GM18526 (cell line): ENCODE measurements around the gene KDM3A.

Experiments
- POLR2A ChIP-seq: IDR thresholded peaks from 3 replicates; pipeline ENCODE4 v1.6.1; 2011; ENCODE audit not compliant: insufficient read length; ENCODE audit errors: extremely low read depth

Gene KDM3A

DNA sequence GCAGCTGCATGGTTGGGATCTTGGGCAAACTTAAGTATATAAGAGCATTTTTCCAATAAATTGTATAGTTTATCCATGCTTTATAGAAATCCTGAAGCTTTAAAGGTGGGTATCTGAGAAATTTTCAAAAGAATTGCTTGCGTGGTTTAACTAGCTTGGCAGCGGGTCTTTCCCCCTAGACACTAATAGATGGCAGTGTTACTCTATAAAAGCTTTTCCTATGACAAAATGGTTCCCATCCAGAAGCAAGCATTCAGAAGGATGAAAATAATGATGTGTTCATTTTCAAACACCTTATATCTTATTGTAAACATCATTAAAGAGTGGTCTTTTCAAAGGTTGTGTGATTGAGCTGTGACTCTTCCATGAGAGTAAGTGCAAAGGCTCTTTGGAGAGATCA, 45.9 kb downstream of the KDM3A start:
- no peak for TF ChIP-seq POLR2A

DNA sequence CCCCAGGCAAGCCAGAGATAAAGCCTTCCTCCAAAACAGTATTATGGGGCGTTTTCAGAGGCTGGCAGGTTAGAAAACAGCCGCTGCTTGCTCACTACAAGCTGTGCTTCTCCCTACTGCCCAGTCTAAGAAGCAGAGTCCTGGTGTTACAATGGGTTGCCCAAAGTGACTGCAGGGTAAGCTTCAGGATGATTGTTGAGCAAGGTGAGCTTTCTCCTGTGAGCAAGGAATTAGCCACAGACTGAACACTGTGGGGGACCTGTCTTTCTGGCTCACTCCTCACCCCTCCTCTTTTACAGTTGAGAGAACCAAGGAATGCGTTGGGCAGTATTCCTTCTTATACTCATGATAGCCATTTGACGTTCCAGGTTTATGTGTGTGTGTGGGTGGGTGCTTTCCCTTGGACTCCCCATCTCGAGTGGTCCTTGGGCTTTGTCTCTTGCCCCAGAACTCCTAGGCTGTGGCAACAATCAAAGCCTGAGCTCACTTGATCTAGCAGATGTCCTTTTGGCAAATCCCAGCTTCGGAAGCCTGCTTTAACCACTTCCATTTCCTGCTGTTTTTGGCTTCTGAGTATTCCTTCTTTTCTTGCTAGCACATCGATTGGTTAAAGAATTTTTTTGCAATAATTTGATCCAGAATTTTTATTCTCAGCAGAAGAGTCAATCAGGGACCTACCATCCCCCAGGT, 47.5 kb downstream of the KDM3A start:
- no peak for TF ChIP-seq POLR2A

DNA sequence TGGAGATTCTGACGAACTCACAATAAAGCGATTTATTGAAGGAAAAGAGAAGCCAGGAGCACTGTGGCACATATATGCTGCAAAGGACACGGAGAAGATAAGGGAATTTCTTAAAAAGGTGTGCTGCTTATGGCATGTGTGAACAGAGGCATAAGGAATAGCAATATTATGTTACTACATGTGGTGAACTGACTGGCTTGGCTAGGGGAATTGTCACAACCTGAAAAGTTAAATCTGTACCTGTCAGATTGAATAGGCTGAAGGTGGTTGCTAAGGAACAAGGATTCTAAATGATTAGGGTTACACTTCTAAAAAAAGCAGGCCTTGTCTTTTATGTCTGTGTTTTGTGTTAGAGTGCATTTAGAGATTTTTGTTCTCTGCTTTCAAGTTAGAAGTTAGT, 48.4 kb downstream of the KDM3A start:
- TF ChIP-seq POLR2A, result no peak

DNA sequence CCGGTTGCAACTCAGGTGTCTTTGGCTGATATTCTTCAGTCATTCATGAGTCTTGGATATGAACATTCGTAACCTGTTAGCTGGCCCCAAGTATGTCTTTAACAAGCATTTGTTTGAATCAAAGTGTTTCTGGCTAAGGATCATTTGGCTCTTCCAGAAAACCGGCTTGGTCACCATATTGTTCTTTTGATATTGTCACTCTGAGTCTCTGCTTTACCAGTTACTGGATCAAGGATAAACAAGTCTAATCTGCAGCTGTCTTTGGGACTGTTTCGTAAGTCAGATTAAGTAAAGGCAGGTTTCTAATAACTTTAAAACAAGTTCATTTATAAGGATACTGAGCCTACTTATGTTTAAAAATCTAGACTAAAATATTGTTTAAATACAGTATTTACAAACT, 49.1 kb downstream of the KDM3A start:
- no peak for TF ChIP-seq POLR2A

DNA sequence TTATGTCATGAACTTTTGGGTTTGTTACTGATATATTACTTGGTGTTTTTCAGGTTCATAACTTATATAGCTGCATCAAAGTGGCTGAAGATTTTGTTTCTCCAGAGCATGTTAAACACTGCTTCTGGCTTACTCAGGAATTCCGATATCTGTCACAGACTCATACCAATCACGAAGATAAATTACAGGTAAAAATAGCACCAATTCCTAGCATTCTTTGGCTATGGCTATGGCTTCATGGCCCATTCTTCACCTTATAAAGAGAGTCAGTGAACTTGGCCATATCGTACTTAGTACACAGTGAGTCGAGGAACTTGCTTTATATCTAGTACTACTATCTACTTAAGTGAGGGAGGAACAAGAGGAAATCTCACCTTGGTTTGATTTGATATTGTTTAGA, 49.9 kb downstream of the KDM3A start:
- TF ChIP-seq POLR2A, result no peak

DNA sequence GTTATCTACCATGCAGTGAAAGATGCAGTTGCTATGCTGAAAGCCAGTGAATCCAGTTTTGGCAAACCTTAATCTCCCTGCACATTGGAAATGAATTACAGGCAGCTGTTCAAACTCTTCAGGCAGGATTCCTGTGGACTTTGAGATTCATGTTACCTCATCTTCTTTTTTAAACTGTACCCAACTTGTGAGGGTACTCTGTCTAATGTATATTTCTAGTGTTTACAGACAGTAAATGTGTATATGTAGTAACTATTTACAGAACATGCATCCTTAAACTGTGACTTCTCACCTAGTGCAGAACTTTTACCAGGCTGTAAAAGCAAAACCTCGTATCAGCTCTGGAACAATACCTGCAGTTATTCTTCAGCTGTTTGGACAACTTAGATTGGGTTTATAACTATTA, 50.9 kb downstream of the KDM3A start:
- TF ChIP-seq POLR2A, result no peak

DNA sequence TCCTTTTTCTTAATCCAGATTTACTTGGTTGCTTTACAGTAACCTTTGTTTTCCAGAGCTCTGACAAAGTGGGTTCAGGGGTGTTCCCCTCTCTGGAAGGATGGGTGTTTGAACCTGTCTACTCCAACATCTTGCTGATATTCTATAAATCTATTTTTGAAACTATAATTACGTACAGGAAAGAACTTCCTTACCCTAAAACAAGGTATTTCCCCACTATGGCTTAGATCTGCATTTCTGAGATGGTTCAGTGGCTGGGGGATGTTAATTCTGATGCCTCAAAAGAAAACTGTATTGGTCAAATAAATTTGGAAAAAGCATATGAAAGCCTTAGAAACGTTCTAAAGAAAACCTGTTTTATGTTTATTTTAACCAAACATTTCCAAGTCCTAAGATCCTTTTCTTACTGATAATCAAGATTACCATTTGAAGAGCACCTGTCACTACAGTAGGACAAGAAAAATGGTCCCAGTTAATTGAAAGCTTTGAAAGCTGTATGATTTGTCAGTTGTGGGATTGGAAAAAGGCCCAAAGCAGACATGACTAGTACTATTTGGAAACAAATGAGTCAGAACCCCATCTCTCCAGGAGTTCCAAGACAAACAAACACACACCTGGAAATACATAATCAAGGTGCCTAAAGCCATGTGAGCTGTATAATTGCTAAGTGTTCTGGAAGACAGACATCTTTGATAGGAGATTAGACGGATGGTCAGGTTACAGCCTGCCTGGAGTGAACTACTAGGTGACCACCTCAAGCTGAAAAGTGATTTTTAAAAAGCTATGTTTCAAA, 57.5 kb downstream of the KDM3A start:
- no peak for TF ChIP-seq POLR2A

DNA sequence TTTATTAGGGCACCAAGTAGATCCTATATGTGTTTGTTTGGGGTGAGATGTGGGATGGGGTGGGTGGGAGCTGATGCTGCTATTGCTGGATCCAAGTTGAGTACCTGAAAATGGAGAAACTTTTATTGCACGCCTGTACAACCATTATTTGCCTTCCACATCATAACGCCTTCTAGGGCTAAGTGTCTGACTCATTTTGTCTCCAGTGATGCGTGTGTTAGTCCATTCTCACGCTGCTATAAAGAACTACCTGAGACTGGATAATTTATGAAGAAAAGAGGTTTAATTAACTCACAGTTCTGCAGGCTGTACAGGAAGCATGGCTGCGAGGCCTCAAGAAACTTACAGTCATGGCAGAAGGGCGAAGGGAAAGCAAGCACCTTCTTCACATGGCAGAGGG, 58.2 kb downstream of the KDM3A start:
- no peak for TF ChIP-seq POLR2A

DNA sequence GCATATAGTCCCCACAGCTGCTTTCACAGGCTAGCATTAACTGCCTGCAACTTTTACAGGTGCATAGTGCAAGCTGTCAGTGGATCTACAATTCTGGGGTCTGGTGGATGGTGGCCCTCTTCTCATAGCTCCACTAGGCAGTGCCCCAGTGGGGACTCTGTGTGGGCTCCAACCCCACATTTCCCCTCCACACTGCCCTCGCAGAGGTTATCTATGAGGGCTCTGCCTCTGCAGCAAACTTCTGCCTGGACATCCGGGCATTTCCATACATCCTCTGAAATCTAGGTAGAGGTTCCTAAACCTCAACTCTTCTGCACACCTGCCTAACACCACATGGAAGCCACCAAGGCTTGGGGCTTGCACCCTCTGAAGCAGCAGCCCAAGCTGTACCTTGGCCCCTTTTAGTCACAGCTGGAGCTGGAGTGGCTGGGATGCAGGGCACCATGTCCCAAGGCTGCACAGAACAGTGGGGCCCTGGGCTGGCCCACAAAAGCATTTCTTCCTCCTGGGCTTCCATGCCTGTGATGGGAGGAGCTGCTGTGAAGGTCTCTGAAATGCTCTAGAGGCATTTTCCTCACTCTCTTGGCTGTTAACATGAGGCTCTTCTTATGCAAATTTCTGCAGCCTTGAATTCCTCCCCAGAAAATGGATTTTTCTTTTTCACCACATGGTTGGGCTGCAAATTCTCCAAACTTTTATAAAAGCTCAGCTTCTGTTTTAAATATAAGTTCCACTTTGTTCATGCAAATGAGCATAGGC, 59.3 kb downstream of the KDM3A start:
- TF ChIP-seq POLR2A, result no peak

DNA sequence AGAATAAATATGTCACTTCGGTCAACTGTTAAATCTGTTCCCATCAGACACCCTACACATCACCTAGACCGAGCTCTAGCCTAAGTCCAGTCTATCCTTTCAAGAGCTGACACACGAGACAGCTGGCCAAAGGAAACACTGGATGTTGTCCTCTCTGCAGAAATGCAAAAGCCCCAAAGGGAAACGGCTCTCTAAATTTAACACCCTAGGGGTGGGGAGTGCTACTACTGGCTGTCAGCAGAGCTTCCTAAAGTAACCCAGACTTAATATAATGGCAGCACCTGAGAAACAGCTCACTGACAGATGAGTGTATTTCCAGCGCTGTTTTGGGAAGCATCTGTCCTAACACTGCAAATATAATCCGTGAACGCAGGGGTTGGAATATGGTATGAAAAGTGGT, 66.4 kb downstream of the KDM3A start:
- no peak for TF ChIP-seq POLR2A

DNA sequence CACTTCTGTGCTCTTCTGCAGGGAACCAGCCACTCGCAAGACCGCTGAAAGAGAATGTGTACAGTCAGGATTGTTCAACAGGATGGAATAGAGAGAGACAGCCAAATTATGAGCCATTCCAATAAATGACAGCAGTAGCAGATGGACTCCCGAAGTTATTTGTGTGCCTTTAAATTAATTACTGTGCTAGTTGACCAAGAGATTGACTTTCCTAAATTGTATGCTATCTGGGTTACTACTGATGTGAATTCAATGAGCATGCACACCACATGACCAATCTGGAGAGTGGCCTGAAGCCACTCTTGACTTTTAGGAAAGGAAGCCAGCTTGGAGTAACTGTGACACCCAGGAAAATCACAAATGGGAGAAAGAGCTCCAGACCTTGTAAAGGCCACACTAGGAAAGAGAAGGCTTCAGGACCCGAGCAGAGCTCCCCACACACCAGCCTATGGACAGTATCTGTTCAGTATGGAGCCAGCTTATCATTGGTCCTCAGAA, 69.3 kb downstream of the KDM3A start:
- TF ChIP-seq POLR2A, result no peak

DNA sequence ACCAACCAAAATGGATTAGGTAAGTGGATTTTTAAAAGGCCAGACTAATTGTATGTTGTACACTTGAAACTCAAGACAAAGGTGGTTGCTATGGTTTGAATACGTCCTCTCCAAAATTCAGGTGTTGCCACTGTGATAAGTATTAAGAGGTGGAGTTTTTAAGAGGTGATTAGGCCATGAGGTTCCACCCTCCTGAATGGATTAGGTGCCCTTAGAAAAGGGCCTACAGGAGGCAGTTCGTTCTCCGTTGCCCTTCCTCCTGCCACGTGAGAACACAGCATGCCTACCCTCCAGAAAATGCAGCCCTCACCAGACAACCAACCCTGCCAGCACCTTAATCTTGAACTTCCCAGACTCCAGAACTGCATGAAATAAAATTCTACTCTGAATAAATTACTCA, 70.9 kb downstream of the KDM3A start:
- TF ChIP-seq POLR2A, result no peak

DNA sequence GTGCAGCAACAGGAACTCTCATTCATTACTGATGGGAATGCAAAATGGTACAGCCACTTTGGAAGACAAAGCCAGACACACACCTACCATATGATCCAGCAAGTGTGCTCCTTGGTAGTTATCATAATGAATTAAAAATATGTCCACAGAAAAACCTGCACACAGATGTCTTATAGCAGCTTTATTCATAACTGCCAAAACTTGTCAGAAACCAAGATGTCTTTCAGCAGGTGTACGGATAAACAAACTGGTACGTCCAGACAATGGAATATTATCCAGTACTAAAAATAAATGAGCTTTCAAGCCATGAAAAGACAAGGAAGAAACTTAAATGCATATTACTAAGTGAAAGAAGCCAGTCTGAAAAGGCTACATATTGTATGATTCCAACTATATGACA, 71.7 kb downstream of the KDM3A start:
- TF ChIP-seq POLR2A, result no peak

DNA sequence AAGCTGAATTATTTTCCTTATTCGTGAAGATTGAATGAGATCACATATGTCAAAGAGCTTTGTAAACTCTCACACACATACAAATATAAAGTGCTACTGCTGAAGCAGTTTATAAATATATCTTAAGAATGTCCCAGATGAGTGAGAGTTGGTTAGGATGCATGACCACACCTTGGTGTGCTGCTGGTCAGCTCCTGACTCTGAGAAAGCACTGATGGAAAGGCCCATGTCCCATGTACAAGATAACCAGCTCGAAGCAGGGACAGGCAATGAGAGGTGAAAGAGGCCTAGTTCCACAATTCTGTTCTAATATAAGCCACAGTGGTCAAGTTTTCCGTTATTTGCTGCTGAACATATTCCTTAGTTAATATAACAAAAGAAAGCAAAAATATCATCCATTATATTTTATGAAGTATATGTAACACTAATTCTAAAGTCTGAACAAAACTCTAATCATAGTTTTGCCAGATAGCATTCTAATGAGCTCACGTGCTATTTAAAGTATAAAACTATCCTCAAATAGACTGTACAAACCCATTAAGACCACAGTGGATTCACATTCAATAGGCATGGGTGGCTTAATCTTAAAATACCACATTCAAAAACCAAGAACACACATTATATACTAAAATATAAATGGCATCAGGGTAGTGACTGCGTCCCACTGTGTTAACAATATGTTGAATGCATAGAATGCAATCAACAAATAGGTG, 72.9 kb downstream of the KDM3A start:
- TF ChIP-seq POLR2A, result no peak

DNA sequence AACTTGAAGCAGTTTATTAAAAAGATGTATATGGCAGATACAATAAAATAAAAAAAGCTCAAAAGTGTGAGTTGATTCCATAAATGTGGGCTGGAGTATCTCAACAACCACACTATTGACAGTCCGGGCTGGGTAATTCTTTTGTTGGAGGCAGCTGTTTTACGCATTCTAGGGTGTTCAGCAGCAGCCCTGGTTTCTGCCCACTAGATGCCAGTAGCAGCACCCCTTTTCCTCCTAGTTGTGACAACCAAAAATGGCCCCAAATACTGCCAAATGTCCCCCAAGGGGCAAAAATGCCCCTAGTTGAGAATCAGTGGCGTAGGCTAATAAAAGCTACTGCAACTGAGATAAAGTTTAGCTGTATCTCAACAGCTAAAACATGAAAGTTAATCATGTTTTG, 77.3 kb downstream of the KDM3A start:
- TF ChIP-seq POLR2A, result no peak

DNA sequence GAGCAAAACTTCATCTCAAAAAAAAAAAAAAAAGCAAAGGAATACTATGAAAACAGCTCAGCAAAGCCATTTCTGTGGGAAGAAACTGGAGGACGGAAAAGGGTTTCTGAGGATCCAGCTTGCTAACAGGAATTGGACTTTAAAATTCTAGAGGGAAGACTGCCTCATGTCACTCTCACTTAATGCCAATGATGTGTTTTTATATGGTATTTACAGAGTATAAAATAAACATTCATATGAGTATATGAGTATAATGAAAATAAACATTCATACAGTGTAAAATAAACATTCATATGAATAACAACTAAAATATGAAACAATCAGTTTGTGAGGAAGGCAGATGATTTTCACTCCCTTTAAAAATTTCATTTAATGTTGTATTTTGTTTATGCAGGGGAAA, 78.2 kb downstream of the KDM3A start:
- TF ChIP-seq POLR2A, result no peak

DNA sequence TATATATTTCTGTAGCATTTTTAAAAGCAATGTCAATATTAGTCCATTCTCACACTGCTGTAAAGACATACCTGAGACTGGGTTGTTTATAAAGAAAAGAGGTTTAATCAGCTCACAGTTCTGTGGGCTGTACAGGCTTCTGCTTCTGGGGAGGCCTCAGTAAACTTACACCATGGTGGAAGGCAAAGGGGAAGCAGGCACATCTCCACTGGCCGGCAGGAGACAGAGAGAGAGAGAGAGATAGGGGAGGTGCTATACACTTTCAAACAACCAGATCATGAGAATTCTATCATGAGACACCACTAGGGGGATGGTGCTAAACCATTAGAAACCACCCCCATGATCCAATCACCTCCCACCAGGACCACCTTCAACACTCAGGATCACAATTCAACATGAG, 79.0 kb downstream of the KDM3A start:
- TF ChIP-seq POLR2A, result no peak
